Measurements from ENCODE around the gene GLRA3. TPM values are rescaled to one million over a fixed set of nuclear protein-coding genes. Genes with fewer than 3 reads are reported as not detected.

Gene GLRA3
- total RNA-seq, 1 donor from 2014 or later: not detected

DNA sequence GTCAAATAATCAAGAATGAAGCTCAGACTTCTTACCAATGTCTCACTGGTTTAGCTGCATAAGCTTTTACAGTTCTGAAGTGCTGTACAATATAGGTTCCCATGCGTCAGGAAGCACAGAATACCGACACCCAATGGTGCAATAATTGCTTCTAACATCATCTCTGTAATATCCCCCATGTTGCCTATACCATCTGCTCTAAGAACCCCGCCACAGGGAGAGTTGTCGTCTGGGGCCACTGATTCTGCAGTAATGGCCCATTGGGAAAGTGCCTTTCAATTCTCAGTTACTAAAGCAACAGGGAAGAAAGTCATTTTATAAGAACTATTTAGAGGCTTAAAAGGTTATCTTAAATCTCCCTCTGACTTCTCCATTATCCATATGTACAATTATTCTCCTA lies 94.9 kb downstream of the GLRA3 start:
- intact Hi-C loops (cut with DNase I): no loop called here
- Histone ChIP-seq H3K27me3 (no peaks in the 10 kb centered on the region), H3K36me3 (no peaks in the 10 kb centered on the region), H3K9me3 (no peaks in the 10 kb centered on the region), H3K4me3 (no peak overlapping the region), H3K4me1 (no peaks in the 10 kb centered on the region), H3K27ac (no peak overlapping the region)
- TF ChIP-seq, protein P1, sequence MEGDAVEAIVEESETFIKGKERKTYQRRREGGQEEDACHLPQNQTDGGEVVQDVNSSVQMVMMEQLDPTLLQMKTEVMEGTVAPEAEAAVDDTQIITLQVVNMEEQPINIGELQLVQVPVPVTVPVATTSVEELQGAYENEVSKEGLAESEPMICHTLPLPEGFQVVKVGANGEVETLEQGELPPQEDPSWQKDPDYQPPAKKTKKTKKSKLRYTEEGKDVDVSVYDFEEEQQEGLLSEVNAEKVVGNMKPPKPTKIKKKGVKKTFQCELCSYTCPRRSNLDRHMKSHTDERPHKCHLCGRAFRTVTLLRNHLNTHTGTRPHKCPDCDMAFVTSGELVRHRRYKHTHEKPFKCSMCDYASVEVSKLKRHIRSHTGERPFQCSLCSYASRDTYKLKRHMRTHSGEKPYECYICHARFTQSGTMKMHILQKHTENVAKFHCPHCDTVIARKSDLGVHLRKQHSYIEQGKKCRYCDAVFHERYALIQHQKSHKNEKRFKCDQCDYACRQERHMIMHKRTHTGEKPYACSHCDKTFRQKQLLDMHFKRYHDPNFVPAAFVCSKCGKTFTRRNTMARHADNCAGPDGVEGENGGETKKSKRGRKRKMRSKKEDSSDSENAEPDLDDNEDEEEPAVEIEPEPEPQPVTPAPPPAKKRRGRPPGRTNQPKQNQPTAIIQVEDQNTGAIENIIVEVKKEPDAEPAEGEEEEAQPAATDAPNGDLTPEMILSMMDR (IDR thresholded peaks at IDR 0.05): no peak
- ATAC-seq (no peak), DNase-seq (no peak)

DNA sequence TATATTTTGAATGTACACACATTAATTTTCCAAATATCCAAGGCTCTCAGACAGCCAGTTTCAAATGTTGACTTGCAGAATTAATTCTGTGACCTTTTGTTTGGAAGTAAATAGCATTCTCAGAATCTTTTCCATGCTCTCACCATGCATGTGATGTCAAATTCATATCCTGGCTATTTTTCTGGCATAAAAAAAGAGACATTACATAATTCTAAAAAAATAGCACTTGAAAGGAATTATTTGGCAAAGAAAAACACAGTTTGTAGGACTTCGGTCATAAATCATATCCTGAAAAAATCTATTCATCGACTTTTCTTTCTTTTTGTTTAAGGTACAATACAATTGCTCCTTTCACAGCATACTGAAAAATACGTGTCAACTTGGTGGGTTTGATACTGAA lies 111.2 kb downstream of the GLRA3 start:
- H3K36me3 ChIP-seq: no peaks in the 10 kb centered on the region
- no peaks in the 10 kb centered on the region for H3K9me3 ChIP-seq
- ATAC-seq (no peak), DNase-seq (no peak)
- TF ChIP-seq, protein P1 (IDR thresholded peaks at IDR 0.05): no peak
- H3K27ac ChIP-seq: no peak overlapping the region
- no peaks in the 10 kb centered on the region for H3K4me1 ChIP-seq
- no peak overlapping the region for H3K4me3 ChIP-seq
- H3K27me3 ChIP-seq: no peaks in the 10 kb centered on the region
- intact Hi-C loops (cut with DNase I): no loop called here

DNA sequence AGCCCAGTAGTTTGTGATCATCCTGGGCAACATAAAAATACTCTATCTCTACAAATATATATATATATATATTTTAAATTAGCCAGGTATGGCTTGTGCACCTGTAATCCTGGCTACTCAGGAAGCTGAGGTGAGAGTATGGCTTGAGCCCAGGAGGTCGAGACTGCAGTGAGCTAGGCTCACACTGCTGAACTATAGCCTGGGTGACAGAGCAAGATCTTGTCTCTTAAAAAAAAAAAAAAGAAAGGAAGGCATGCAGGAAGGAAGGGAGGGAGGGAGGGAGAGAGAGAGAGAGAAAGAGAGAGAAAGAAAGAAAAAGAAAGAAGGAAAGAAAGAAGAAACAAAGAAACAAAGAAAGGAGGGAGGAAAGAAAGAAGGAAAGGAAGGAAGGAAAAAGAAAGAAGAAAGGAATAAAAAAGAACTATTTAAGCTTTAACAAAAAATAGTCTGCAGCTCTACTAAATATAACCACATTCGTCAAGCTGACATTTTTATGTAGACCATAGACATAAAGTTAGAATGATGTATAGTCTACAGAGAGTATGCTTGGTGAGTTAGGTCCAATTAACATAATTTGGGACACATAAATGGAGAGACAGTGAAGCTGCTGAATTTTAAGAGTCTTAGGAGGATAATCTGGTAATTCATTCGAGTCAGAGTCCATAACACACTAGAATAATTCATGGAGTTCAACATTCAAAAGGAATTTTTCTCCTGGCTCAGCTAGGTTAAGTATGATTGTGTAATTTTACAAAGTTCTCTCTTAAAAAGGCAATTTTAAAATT lies 111.9 kb downstream of the GLRA3 start:
- no peaks in the 10 kb centered on the region for H3K4me1 ChIP-seq
- intact Hi-C loops (cut with DNase I): no loop called here
- H3K36me3 ChIP-seq: no peaks in the 10 kb centered on the region
- no peak for ATAC-seq
- H3K27me3 ChIP-seq: no peaks in the 10 kb centered on the region
- no peaks in the 10 kb centered on the region for H3K9me3 ChIP-seq
- TF ChIP-seq, protein P1 (IDR thresholded peaks at IDR 0.05): no peak
- no peak overlapping the region for H3K4me3 ChIP-seq
- no peak for DNase-seq
- H3K27ac ChIP-seq: no peak overlapping the region

DNA sequence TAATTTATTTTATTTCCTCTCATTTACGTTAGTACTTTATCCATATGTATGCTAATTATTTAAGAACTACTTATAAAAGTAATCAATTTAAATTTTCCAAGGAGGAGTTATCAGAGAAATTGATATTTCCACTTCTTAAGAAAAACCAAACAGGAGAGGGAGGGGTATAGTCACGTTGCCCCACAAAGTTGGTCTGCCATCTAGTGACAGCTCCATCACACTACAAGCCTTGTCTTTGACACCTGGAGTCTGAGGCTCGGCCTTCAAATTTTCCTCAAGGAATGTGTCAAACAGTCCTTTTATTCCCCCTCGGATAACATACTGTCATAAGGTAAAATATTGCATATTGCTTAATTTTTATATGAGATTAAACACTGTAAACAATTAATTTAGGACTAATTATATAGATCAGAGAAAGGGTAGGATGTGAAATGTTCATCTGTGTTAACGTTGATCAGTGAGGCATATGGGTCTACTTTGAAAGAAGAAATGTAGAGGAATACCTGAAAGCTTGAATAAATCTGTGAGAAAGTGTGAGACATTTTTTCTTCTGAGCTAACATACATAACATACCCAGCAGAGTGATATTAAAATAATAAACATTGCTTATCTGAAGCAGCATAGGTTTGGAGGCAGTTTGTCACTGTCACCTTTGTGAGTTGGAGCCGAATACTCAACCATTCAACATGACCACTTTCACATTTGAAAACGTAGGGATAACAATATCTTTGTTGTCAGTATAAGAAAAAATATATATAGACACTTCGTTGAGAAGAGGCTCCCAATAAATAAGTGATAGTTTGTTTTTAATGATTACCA lies 114.4 kb downstream of the GLRA3 start:
- no peaks in the 10 kb centered on the region for H3K27me3 ChIP-seq
- ATAC-seq (peak; percentile 88), DNase-seq (no peak)
- no peak overlapping the region for H3K27ac ChIP-seq
- H3K9me3 ChIP-seq: no peaks in the 10 kb centered on the region
- no peaks in the 10 kb centered on the region for H3K36me3 ChIP-seq
- TF ChIP-seq, protein P1 (IDR thresholded peaks at IDR 0.05): peak; percentile 70
- H3K4me3 ChIP-seq: no peak overlapping the region
- H3K4me1 ChIP-seq: no peaks in the 10 kb centered on the region
- intact Hi-C loops (cut with DNase I): no loop called here

DNA sequence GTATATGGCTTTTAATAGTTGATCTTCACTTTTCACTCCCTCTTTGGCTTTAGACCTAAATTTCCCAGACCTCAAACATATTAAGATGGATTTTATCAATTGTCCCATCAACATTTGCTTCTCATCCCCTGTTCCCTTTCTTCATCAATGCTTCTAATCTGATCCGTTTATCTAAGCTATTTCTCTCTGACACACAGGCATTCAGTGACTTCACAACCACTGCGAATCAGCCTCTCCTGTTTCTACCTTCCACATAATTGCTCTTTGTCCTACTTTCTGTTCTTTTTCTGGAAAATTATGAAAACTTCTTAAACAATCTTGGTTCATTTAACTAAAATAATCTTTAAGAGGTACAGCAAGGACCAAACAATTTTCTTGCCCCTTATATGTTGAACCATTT lies 115.2 kb downstream of the GLRA3 start:
- no peak overlapping the region for H3K27ac ChIP-seq
- no peak for ATAC-seq
- DNase-seq: no peak
- no peaks in the 10 kb centered on the region for H3K9me3 ChIP-seq
- H3K4me3 ChIP-seq: no peak overlapping the region
- no peaks in the 10 kb centered on the region for H3K4me1 ChIP-seq
- intact Hi-C loops (cut with DNase I): no loop called here
- H3K36me3 ChIP-seq: no peaks in the 10 kb centered on the region
- no peaks in the 10 kb centered on the region for H3K27me3 ChIP-seq
- TF ChIP-seq, protein P1 (IDR thresholded peaks at IDR 0.05): no peak
